Activated naive CD4-positive, alpha-beta T cell treated with anti-CD3 and anti-CD28 coated beads, Interleukin-2, amount 10 ng/mL, durations not matched to agents 5 hours and 36 hours (primary cell): ENCODE results near the gene PLEKHS1. TPM values are rescaled to one million over a fixed set of nuclear protein-coding genes. Genes with fewer than 3 reads are reported as not detected.

Experiments used
- microRNA-seq: library from miRNA; unstranded; fragments of <30 nt; microRNA quantifications from one replicate; pipeline ENCODE4 v1.2.0, GENCODE V29; 2022; ENCODE audit warnings: borderline microRNAs expressed, borderline replicate concordance
- total RNA-seq, 2 experiments: library from RNA; stranded (reverse); gene quantifications; one replicate each; pipeline ENCODE4 v1.2.3, GENCODE V29; 2021

The PLEKHS1 gene
- not detected for total RNA-seq

DNA sequence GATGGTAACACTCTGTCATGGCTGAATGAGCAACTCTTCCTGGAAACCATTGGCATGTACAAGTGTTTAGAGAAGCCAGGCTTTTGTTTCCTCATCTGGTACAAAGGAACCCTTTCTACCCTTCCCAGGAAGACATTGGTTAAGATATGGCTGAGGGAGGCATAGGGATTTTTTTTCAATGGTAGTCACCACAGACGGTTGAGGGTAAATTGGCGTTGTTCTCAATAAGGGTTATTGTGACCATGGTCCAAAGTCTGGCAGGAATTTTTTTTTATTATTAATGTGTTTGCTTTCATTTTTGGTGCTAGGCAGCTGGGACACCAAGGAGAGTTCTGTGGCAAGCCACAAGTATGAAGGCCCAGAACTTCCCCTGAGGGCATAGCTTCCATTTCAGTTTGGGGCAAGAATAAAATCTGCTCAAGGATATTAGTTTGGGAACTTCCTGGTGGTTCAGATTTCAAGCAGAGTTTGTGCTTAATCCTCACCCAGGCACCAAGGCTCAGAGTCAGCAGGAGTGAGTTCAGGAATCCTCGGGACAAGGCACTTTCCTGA lies at the start of gene PLEKHS1:
Gene PLEKHS1 (plus strand): TSS at position 502 of the 552 bp plus-strand sequence. CDS start 3,596 bp downstream, outside the sequence.

Small RNAs within 50 kb of the gene (microRNA-seq; reads per million reads assigned to microRNA genes)
- gene MIR4483: not detected

Other genes starting within 250 kb of the PLEKHS1 start
- not detected for gene HABP2, start 198.6 kb upstream of the PLEKHS1 start, total RNA-seq
- not detected for gene NRAP, start 87.6 kb upstream of the PLEKHS1 start, total RNA-seq
- gene CASP7, start 71.8 kb upstream of the PLEKHS1 start, total RNA-seq: 10 to 100 TPM; 31.2 to 32.7 TPM
- 10 to 100 TPM; 11.2 to 11.4 TPM for gene DCLRE1A, start 102.4 kb downstream of the PLEKHS1 start, total RNA-seq
- 10 to 100 TPM; 20.7 to 22.1 TPM for gene NHLRC2, start 103.0 kb downstream of the PLEKHS1 start, total RNA-seq